HT1080 (cell line): Measurements from ENCODE around the gene ABCA6. TPM values are rescaled to one million over a fixed set of nuclear protein-coding genes. Genes with fewer than 3 reads are reported as not detected.

Experiments
- DNase-seq: peaks from one replicate; pipeline ENCODE4 v3.0.0-alpha.2; 2015; ENCODE audit warnings: low read depth
- small RNA-seq: library from RNA; depleted of rRNA; stranded (forward); fragments of <200 nt; gene quantifications from one replicate; pipeline ENCODE3, GENCODE V24; 2014
- total RNA-seq: library from RNA; depleted of rRNA; stranded (reverse); fragments of >200 nt; shearing (Covaris generic); gene quantifications from 2 replicates; pipeline ENCODE4 v1.2.3, GENCODE V29; 2014; rRNA removed

ABCA6 gene
- total RNA-seq, 1 experiment from 2014 or later, result not detected

DNA sequence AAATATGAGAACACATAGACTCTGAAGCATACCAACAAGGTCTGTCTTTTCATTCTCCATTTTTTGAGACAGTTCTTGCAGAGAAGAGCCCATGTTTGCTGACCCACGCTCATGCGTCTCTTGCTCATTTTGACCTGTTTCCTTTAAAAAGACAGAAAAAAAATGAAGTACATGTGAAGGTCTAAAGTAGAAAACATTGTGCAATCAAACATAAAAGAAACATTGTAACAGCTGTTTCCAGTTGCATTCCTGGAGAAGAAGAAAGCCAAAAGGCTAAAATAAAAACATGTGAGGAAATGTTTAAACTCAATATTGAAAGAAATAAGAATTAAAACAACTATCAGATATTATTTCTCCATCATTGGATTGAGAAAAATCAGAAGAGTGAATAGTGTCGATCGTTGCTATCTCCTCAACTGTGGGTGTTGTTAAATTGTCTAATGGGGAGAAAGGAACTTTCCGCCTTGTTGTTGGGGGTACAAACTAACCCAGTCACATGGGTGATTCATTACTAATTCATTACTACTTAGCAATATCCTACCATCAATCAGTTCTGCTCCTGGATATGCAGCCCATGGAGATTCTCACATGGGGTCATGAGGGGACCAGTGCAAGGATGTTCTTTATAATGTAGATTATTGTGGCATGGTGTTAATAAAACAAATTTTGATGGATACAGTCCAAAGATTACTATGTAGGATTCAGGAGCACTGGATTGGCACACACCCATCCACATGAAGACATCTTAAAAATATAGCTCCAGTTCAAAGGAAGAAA, 90.5 kb downstream of the ABCA6 start:
- no peak for DNase-seq

- no peak for DNase-seq
These were observed 93.1 kb downstream of the ABCA6 start for GRCh38 chr17:69048634-69049033.

DNA sequence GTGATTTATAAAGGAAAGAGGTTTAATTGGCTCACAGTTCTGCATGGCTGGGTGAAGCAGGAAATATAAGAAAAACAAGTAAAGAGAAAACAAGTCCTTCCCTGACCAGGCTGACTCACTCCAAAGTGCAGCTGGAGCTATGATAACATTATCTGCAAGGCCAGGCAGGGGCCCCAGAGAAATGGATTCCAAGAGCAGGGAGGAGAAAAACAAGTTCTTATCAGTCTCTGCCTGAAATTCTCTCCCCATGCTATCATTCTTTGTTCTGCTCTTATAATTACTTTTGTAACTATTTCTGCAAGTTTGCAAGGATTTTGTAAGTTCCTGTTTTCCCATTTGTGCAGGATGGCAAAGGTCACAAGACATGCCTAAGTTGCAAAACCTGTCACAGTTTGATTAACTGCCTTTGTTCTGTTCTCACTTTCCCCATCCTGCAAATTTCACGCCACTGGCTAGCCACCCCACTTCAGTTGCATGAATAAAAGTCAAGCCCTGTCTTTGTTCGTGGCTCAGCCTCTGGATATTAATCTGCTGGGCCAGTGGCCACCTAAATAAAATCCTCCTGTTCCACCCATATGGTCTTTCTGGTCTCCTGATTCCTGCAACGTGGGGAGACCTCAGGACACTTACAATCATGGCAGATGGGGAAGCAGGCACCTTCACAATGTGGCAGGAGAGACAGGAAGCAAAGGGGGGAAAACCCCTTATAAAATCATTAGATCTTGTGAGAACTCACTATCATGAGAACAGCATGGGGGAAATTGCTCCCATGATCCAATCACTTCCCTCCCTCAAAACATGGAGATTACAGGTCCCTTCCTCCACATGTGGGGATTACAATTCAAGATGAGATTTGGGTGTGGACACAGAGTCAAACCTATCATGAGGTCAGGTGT, 94.1 kb downstream of the ABCA6 start:
- peak; percentile 59 for DNase-seq

DNA sequence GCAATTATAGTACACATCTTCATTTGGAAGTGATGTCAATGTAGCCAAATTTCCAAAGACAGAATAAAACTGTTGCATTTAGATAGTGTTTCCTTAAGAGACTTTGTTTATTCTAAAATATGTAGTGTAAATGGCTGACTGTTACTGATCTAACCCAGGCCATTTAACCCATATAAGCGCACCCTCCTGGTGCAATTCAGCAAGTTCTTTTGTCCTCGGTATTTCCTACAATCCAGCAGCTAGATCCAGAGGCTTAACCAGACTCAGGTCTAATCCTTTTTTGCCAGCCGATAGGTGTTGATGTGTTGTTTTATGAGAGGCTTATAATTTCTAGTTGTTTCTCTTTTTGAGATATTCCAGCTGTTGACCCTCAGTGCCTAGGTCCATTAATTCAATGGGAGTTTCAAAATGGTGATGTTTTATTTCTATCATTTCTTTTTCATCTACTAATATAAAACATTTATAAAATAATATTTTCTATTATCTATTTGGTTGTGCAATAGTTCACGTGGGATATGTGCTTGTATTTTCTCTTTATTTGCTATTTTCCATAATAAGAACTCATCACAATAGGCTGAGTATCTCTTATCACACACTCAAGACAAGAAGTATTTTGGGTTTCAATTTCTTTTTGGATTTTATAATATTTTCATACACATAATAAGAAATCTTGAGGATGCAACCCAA, 95.4 kb downstream of the ABCA6 start:
- no peak for DNase-seq

DNA sequence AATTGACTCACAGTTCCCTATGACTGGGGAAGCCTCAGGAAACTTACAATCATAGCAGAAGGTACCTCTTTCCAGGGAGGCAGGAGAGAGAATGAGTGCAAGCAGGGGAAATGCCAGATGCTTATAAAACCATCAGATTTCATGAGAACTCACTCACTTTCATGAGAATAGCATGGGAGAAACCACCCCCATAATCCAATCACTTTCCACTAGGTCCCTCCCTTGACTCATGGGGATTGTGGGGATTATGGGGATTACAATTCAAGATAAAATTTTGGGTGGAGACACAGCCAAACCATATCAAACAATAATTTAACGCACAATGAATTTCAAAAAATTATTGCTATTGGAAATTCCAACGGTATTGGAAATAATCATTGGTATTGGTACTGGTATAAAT, 96.0 kb downstream of the ABCA6 start:
- no peak for DNase-seq

GRCh38 chr17:69044371-69044770, 97.3 kb downstream of the ABCA6 start:
- DNase-seq, result no peak

- DNase-seq, result no peak
These were observed 98.5 kb downstream of the ABCA6 start for GRCh38 chr17:69043098-69043734.

DNA sequence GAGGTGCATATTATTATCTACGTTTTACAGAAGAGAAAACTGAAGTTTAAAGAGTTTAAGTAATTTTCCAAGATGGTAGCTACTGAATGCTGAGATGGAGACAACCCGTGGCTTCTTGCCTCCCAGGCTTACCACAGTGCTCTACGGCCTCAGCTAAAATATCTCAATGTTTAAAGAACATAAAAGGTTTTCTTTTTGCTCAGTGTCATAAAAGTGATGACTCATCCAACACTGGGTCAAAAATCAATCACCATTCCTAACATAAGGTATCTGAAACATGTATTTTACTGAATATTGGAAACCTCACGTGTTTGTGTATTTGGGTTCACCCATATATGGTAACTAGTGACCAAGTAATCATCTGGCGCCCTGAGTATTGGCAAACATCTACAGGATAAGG, 99.4 kb downstream of the ABCA6 start:
- no peak for DNase-seq

GRCh38 chr17:69031839-69032238, 109.9 kb downstream of the ABCA6 start:
- no peak for DNase-seq

GRCh38 chr17:69030169-69030568, 111.5 kb downstream of the ABCA6 start:
- DNase-seq, result peak; percentile 11

Small RNA genes lying within 50 kb of the gene (small RNA-seq; reads per million reads assigned to genes)
- gene MIR4524B, result not detected

Other genes starting within 250 kb of the ABCA6 start
- gene ABCA8, start 186.5 kb downstream of the ABCA6 start, total RNA-seq, result not detected in 2 replicates
- gene ABCA9, start 81.0 kb downstream of the ABCA6 start, total RNA-seq, result not detected in 2 replicates
- 0.05 TPM in 1 of 2 replicates, not detected in the other for gene ABCA10, start 86.9 kb upstream of the ABCA6 start, total RNA-seq
- 0.64 and 1.1 TPM in 2 replicates for gene ABCA5, start 185.2 kb upstream of the ABCA6 start, total RNA-seq